CD14-positive monocyte (primary cell): Measurements from ENCODE around the gene HMGCS2. TPM values are rescaled to one million over a fixed set of nuclear protein-coding genes. Genes with fewer than 3 reads are reported as not detected.

Source experiments
- DNase-seq, 3 donors: peaks; one replicate each; pipeline ENCODE4 v3.0.0-alpha.2; 2011 to 2022
- H2AFZ ChIP-seq: 2 replicates; pipeline ENCODE4 v1.6.0; 2012; ENCODE audit warnings: mild to moderate bottlenecking, low read depth, low read length, inconsistent platforms; ENCODE audit not compliant: insufficient read depth, poor library complexity, severe bottlenecking
- H3K27ac ChIP-seq, 2 donors: 1 replicate in 1 of 2; 2 replicates in 1 of 2; pipeline ENCODE4 v1.5.1; 2012 to 2013; ENCODE audit warnings: low read length in 2 of 2, control low read depth in 1 of 2, inconsistent platforms in 1 of 2, low read depth in 1 of 2, mild to moderate bottlenecking in 1 of 2
- H3K27me3 ChIP-seq, 2 donors: one replicate each; pipeline versions ENCODE4 v1.6.0 to v1.6.1; 2011 to 2013; ENCODE audit warnings: low read length in 2 of 2; ENCODE audit not compliant: control insufficient read depth in 2 of 2, insufficient read depth in 2 of 2
- H3K36me3 ChIP-seq, 2 donors: replicated peaks in 1 of 2; 1 replicate in 1 of 2; 2 replicates in 1 of 2; pipeline versions ENCODE4 v1.5.1 to v1.6.1; 2012 to 2013; ENCODE audit warnings: low read length in 2 of 2, control low read depth in 1 of 2, inconsistent platforms in 1 of 2, mild to moderate bottlenecking in 1 of 2; ENCODE audit not compliant: insufficient read depth in 2 of 2, control insufficient read depth in 1 of 2
- H3K4me1 ChIP-seq, 2 donors: 1 replicate in 1 of 2; 2 replicates in 1 of 2; pipeline versions ENCODE4 v1.5.1 to v1.6.1; 2012 to 2013; ENCODE audit warnings: low read length in 2 of 2, control low read depth in 1 of 2, inconsistent platforms in 1 of 2, mild to moderate bottlenecking in 1 of 2, moderate library complexity in 1 of 2; ENCODE audit not compliant: insufficient read depth in 2 of 2, control insufficient read depth in 1 of 2
- H3K4me2 ChIP-seq: replicated peaks from 2 replicates; pipeline ENCODE3; 2012; ENCODE audit warnings: low read length, moderate library complexity, mild to moderate bottlenecking; ENCODE audit not compliant: poor library complexity, severe bottlenecking; ENCODE audit errors: extremely low read depth
- H3K4me3 ChIP-seq, 3 experiments: fragments of 200-600 bp in 1 of 3; sonication (generic) in 1 of 3; replicated peaks in 1 of 3; 1 replicate in 2 of 3; 2 replicates in 1 of 3; pipeline ENCODE4 v1.5.1; 2011 to 2013; ENCODE audit warnings: low read length in 3 of 3, mild to moderate bottlenecking in 3 of 3, control low read depth in 2 of 3, low read depth in 2 of 3, inconsistent platforms in 1 of 3, moderate library complexity in 1 of 3
- H3K79me2 ChIP-seq: 2 replicates; pipeline ENCODE4 v1.6.0; 2012; ENCODE audit warnings: mild to moderate bottlenecking, control low read depth, inconsistent platforms, low read length, moderate library complexity; ENCODE audit not compliant: insufficient read depth
- H3K9ac ChIP-seq: 2 replicates; pipeline ENCODE4 v1.6.0; 2017; ENCODE audit warnings: low read length, mild to moderate bottlenecking; ENCODE audit not compliant: insufficient read depth, poor library complexity, severe bottlenecking
- H3K9me3 ChIP-seq, 2 donors: replicated peaks in 1 of 2; 1 replicate in 1 of 2; 2 replicates in 1 of 2; pipeline versions ENCODE4 v1.5.1 to v1.6.1; 2012 to 2013; ENCODE audit warnings: low read length in 2 of 2, control low read depth in 1 of 2; ENCODE audit not compliant: control insufficient read depth in 1 of 2, insufficient read depth in 1 of 2
- H4K20me1 ChIP-seq: 2 replicates; pipeline ENCODE4 v1.6.0; 2012; ENCODE audit warnings: mild to moderate bottlenecking, low read length, control low read depth, moderate library complexity; ENCODE audit not compliant: insufficient read depth
- H3K27ac Mint-ChIP-seq, 7 donors: one replicate each; pipeline ENCODE4 v1.8.0; 2020; ENCODE audit warnings: mild to moderate bottlenecking in 7 of 7, mixed read lengths in 7 of 7, moderate library complexity in 6 of 7, inconsistent platforms in 2 of 7
- H3K27me3 Mint-ChIP-seq, 3 donors: one replicate each; pipeline ENCODE4 v1.8.0; 2021 to 2022; ENCODE audit warnings: low read depth in 3 of 3, mild to moderate bottlenecking in 3 of 3, mixed read lengths in 3 of 3, moderate library complexity in 3 of 3, inconsistent platforms in 1 of 3
- H3K36me3 Mint-ChIP-seq, 2 donors: one replicate each; pipeline ENCODE4 v1.8.0; 2020; ENCODE audit warnings: mixed read lengths in 2 of 2, inconsistent platforms in 1 of 2, mild to moderate bottlenecking in 1 of 2
- H3K4me1 Mint-ChIP-seq: one replicate; pipeline ENCODE4 v1.8.0; 2020; ENCODE audit warnings: mild to moderate bottlenecking, mixed read lengths
- H3K4me3 Mint-ChIP-seq, 2 donors: one replicate each; pipeline ENCODE4 v1.8.0; 2020; ENCODE audit warnings: mild to moderate bottlenecking in 2 of 2, mixed read lengths in 2 of 2, moderate library complexity in 1 of 2
- H3K9me3 Mint-ChIP-seq, 7 donors: one replicate each; pipeline ENCODE4 v1.8.0; 2020 to 2022; ENCODE audit warnings: mixed read lengths in 7 of 7, mild to moderate bottlenecking in 6 of 7, moderate library complexity in 6 of 7, inconsistent platforms in 2 of 7
- CTCF ChIP-seq: fragments of 200-600 bp; IDR thresholded peaks from one replicate; pipeline ENCODE4 v1.8.0; 2022; ENCODE audit warnings: antibody characterized with exemption, mild to moderate bottlenecking
- WGBS: methylation state at CpG from one replicate; pipeline ENCODE4 v1.1.5; 2013; ENCODE audit warnings: missing lambda C conversion rate; ENCODE audit not compliant: insufficient coverage; 5-methylcytosine and 5-hydroxymethylcytosine counted together
- intact Hi-C, 2 donors: fragments of 100-400 bp; cut with micrococcal nuclease; formaldehyde crosslinking; loops; one replicate each; pipeline versions ENCODE4 v1.15.0 to v1.15.1; 2023
- polyA plus RNA-seq, 3 donors: library from polyadenylated mRNA; depleted of rRNA in 1 of 3; unstranded in 2 of 3; stranded (reverse) in 1 of 3; fragments of 300-500 nt in 2 of 3; fragments of >200 nt in 1 of 3; fragmentation: Illumina TruSeq in 2 of 3; gene quantifications; 1 replicate in 2 of 3; 2 replicates in 1 of 3; pipeline ENCODE4 v1.2.3, GENCODE V29; 2012 to 2021

HMGCS2 gene
- polyA plus RNA-seq, 3 donors = not detected

DNA sequence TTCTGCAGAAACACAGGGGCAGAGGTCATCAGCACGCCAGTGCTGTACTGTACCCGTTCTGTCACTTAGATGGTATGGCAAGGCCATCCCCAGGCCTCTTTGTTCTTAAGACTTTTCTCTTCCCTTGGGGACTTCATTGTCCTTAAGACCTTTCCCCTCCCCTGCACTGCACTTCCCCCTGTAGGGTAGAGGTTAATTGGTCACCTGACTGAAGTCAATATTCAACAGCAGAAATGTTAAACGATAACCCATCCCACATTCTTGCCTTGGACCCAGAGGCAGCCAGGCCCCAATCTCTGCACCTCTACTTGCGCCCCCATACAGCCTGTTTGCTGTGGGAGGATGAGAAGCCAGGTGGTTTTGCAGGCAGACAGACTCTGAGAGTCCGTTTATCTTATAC is 46.8 kb downstream of the HMGCS2 start:
- Mint-ChIP-seq H3K4me3 (no peak overlapping the region), H3K9me3 (no peaks in the 10 kb centered on the region), H3K27ac (no peak overlapping the region), H3K4me1 (peaks cover 5% of the 10 kb centered on the region), H3K27me3 (peaks cover 0 to 2% (median 1%) of the 10 kb centered on the region in 3 donors), H3K36me3 (peaks cover 24 to 29% of the 10 kb centered on the region in 2 donors)
- Histone ChIP-seq H3K9ac (no peak overlapping the region), H3K27me3 (no peaks in the 10 kb centered on the region), H3K36me3 (peaks cover 0 to 24% of the 10 kb centered on the region in 2 donors), H3K4me3 (no peak overlapping the region), H2AFZ (no peak overlapping the region), H3K79me2 (peaks cover 15% of the 10 kb centered on the region), H3K4me2 (no peak overlapping the region), H3K9me3 (no peaks in the 10 kb centered on the region), H3K4me1 (no peaks in the 10 kb centered on the region), H4K20me1 (no peaks in the 10 kb centered on the region), H3K27ac (no peak overlapping the region)
- DNase-seq = no peak
- intact Hi-C loops = no loop called here
- WGBS = no CpG with 5 or more reads among the region's 5 CpGs
- TF ChIP-seq CTCF = no peak

- no peak overlapping the region for H3K27ac ChIP-seq
- H3K4me1 Mint-ChIP-seq = peaks cover 7% of the 10 kb centered on the region
- no peak for TF ChIP-seq CTCF
- H3K79me2 ChIP-seq = peaks cover 19% of the 10 kb centered on the region
- H3K36me3 ChIP-seq = peaks cover 0 to 20% of the 10 kb centered on the region in 2 donors
- no peaks in the 10 kb centered on the region for H4K20me1 ChIP-seq
- H3K9me3 ChIP-seq = no peaks in the 10 kb centered on the region
- H3K9me3 Mint-ChIP-seq = no peaks in the 10 kb centered on the region
- peaks cover 0 to 2% (median 1%) of the 10 kb centered on the region in 3 donors for H3K27me3 Mint-ChIP-seq
- H3K4me3 ChIP-seq = no peak overlapping the region
- no peak overlapping the region for H3K27ac Mint-ChIP-seq
- DNase-seq = no peak
- H3K4me1 ChIP-seq = no peaks in the 10 kb centered on the region
- no peak overlapping the region for H2AFZ ChIP-seq
- H3K4me3 Mint-ChIP-seq = no peak overlapping the region
- no peaks in the 10 kb centered on the region for H3K27me3 ChIP-seq
- intact Hi-C loops = no loop called here
- no peak overlapping the region for H3K9ac ChIP-seq
- WGBS = 97% methylated on average over 11 of the region's 11 CpGs
- no peak overlapping the region for H3K4me2 ChIP-seq
- H3K36me3 Mint-ChIP-seq = peaks cover 19 to 25% of the 10 kb centered on the region in 2 donors
Observed at GRCh38 chr1:119720866-119721440, 47.8 kb downstream of the HMGCS2 start.
